PC-9 (cell line): ENCODE data around the gene ACTL8. TPM values are rescaled to one million over a fixed set of nuclear protein-coding genes. Genes with fewer than 3 reads are reported as not detected.

Source experiments
- BruUV-seq: library from RNA; stranded (reverse); fragments of 400-500 nt; replicated peaks from 2 replicates; lab custom pipeline; 2021; lab: Mats Ljungman, UMichigan
- CTCF ChIA-PET: fragments of 300-600 bp; sonication (Branson Sonifier 250); formaldehyde crosslinking; loops from one replicate; lab custom pipeline; 2022; ENCODE audit warnings: antibody characterized with exemption; lab: Charles Lee
- POLR2A ChIA-PET: fragments of 300-600 bp; sonication (Branson Sonifier 250); formaldehyde crosslinking; loops from one replicate; lab custom pipeline; 2022; ENCODE audit warnings: antibody characterized with exemption; ENCODE audit not compliant: unreplicated experiment; lab: Charles Lee
- DNase-seq, 2 experiments: peaks; one replicate each; pipeline versions ENCODE4 v3.0.0 to v3.0.0-alpha.2; 2015 to 2022; ENCODE audit warnings: mixed read lengths in 1 of 2
- H2AFZ ChIP-seq: fragments of 200-600 bp; sonication (generic); 2 replicates; pipeline ENCODE4 v1.8.1; 2017; ENCODE audit warnings: antibody characterized with exemption
- H3F3A ChIP-seq: fragments of 200-600 bp; sonication (generic); 2 replicates; pipeline ENCODE4 v1.8.1; 2017; ENCODE audit warnings: antibody characterized with exemption, mild to moderate bottlenecking, low read depth; ENCODE audit not compliant: insufficient read depth
- H3K27ac ChIP-seq: fragments of 200-600 bp; sonication (generic); 2 replicates; pipeline ENCODE4 v1.6.1; 2016; ENCODE audit warnings: mixed run types
- H3K27me3 ChIP-seq: fragments of 200-600 bp; sonication (generic); 2 replicates; pipeline ENCODE4 v1.6.1; 2016; ENCODE audit warnings: low read depth, mixed run types; ENCODE audit not compliant: insufficient read depth
- H3K36me3 ChIP-seq: fragments of 200-600 bp; sonication (generic); 2 replicates; pipeline ENCODE4 v1.6.1; 2016; ENCODE audit warnings: low read depth, mixed run types
- H3K4me1 ChIP-seq: fragments of 200-600 bp; sonication (generic); replicated peaks from 2 replicates; pipeline ENCODE4 v1.6.1; 2016; ENCODE audit warnings: mixed run types; ENCODE audit not compliant: insufficient read depth
- H3K4me2 ChIP-seq: fragments of 200-600 bp; sonication (generic); 2 replicates; pipeline ENCODE4 v1.6.1; 2017; ENCODE audit warnings: mixed run types
- H3K4me3 ChIP-seq: fragments of 200-600 bp; sonication (generic); 2 replicates; pipeline ENCODE4 v1.6.1; 2016; ENCODE audit warnings: mixed run types
- H3K79me2 ChIP-seq: fragments of 200-600 bp; sonication (generic); 2 replicates; pipeline ENCODE4 v1.6.1; 2017; ENCODE audit warnings: low read depth, mixed run types
- H3K9me2 ChIP-seq: fragments of 200-600 bp; sonication (generic); 2 replicates; pipeline ENCODE4 v1.8.1; 2017; ENCODE audit warnings: mild to moderate bottlenecking; ENCODE audit not compliant: insufficient read depth
- H3K9me3 ChIP-seq: fragments of 200-600 bp; sonication (generic); 2 replicates; pipeline ENCODE4 v1.8.1; 2016; ENCODE audit warnings: low read depth; ENCODE audit not compliant: insufficient read depth
- H4K20me1 ChIP-seq: fragments of 200-600 bp; sonication (generic); 2 replicates; pipeline ENCODE4 v1.8.1; 2017; ENCODE audit not compliant: insufficient read depth
- EZH2 ChIP-seq: fragments of 200-600 bp; sonication (generic); IDR thresholded peaks from 2 replicates; pipeline ENCODE4 v1.8.0; 2017; ENCODE audit warnings: antibody characterized with exemption, low read depth
- intact Hi-C: fragments of 100-400 bp; cut with micrococcal nuclease; formaldehyde crosslinking; loops from one replicate; pipeline ENCODE4 v1.10.0; 2022; ENCODE audit not compliant: unreplicated experiment
- total RNA-seq: library from RNA; stranded (reverse); gene quantifications from 2 replicates; pipeline ENCODE4 v1.2.3, GENCODE V29; 2021
- TF ChIP-seq, protein P1 (sequence below): fragments of 200-600 bp; sonication (generic); conservative IDR thresholded peaks from 2 replicates; pipeline ENCODE4 v1.6.1; 2017; ENCODE audit warnings: mixed run types, antibody characterized with exemption, mild to moderate bottlenecking, moderate library complexity

ACTL8 gene
- total RNA-seq, 1 experiment from 2014 or later, result 0.68 TPM

- DNase-seq, result no peak
- H3K4me3 ChIP-seq, result no peak overlapping the region
- ChIA-PET POLR2A (no interaction called here), CTCF (no interaction called here)
- peaks cover 5% of the 10 kb centered on the region; the same call in 1 of the 2 replicates for H3K27me3 ChIP-seq
- TF ChIP-seq, protein P1, sequence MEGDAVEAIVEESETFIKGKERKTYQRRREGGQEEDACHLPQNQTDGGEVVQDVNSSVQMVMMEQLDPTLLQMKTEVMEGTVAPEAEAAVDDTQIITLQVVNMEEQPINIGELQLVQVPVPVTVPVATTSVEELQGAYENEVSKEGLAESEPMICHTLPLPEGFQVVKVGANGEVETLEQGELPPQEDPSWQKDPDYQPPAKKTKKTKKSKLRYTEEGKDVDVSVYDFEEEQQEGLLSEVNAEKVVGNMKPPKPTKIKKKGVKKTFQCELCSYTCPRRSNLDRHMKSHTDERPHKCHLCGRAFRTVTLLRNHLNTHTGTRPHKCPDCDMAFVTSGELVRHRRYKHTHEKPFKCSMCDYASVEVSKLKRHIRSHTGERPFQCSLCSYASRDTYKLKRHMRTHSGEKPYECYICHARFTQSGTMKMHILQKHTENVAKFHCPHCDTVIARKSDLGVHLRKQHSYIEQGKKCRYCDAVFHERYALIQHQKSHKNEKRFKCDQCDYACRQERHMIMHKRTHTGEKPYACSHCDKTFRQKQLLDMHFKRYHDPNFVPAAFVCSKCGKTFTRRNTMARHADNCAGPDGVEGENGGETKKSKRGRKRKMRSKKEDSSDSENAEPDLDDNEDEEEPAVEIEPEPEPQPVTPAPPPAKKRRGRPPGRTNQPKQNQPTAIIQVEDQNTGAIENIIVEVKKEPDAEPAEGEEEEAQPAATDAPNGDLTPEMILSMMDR, result no peak
- no peak for TF ChIP-seq EZH2
- H2AFZ ChIP-seq, result no peak overlapping the region
- H3F3A ChIP-seq, result no peaks in the 10 kb centered on the region
- no peaks in the 10 kb centered on the region for H3K9me2 ChIP-seq
- H3K27ac ChIP-seq, result no peak overlapping the region
- H4K20me1 ChIP-seq, result no peaks in the 10 kb centered on the region
- no peaks in the 10 kb centered on the region for H3K9me3 ChIP-seq
- intact Hi-C loops, result no loop called here
- no peaks in the 10 kb centered on the region for H3K36me3 ChIP-seq
- H3K4me1 ChIP-seq, result no peaks in the 10 kb centered on the region
- H3K4me2 ChIP-seq, result no peak overlapping the region
- no peaks in the 10 kb centered on the region for H3K79me2 ChIP-seq
- no TSS peak for BruUV-seq
These were observed 95.9 kb downstream of the ACTL8 start for GRCh38 chr1:17851056-17851455.

DNA sequence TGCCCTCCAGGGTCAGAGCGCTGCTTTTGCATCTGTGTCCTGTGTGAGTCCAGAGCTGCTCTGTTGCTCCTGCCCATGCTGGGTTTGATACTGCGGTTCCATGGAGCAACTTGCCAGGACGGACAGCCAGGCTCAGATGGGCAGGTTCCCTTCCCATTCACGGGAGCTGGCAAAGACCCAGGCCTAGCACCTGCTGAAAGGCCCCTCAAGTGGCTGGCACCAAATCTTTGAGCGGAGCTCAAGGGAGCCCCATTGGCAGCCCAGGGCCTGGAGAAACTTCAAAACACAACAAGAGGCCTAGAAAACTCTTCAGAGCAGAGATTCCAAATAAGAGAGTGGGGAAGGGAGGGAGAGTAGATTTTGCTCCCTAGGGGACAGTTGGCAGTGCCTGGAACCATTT is 97.2 kb downstream of the ACTL8 start:
- Histone ChIP-seq H3K36me3 (no peaks in the 10 kb centered on the region), H2AFZ (no peak overlapping the region), H3K9me2 (no peaks in the 10 kb centered on the region), H3K27ac (no peak overlapping the region), H3K4me1 (no peaks in the 10 kb centered on the region), H3K27me3 (0 out of 2 replicates have a peak, but pooled peaks cover 5% of the 10 kb centered on the region), H4K20me1 (no peaks in the 10 kb centered on the region), H3K4me2 (no peak overlapping the region), H3K9me3 (no peaks in the 10 kb centered on the region), H3K4me3 (no peak overlapping the region), H3F3A (no peaks in the 10 kb centered on the region), H3K79me2 (no peaks in the 10 kb centered on the region)
- DNase-seq, result no peak
- ChIA-PET CTCF (no interaction called here), POLR2A (no interaction called here)
- BruUV-seq, result no TSS peak
- intact Hi-C loops, result no loop called here
- TF ChIP-seq, protein P1, result no peak
- no peak for TF ChIP-seq EZH2

GRCh38 chr1:17853241-17853935 is 98.3 kb downstream of the ACTL8 start:
- Histone ChIP-seq H3F3A (no peaks in the 10 kb centered on the region), H3K9me3 (no peaks in the 10 kb centered on the region), H4K20me1 (no peaks in the 10 kb centered on the region), H3K27ac (no peak overlapping the region), H3K4me1 (no peaks in the 10 kb centered on the region), H3K4me3 (no peak overlapping the region), H2AFZ (no peak overlapping the region), H3K36me3 (no peaks in the 10 kb centered on the region), H3K4me2 (no peak overlapping the region), H3K27me3 (no peaks in the 10 kb centered on the region), H3K9me2 (no peaks in the 10 kb centered on the region), H3K79me2 (no peaks in the 10 kb centered on the region)
- POLR2A ChIA-PET, result no interaction called here
- no peak for DNase-seq
- CTCF ChIA-PET, result interaction anchor here (0.5 kb wide), 1 partner anchor 113 kb away, joined by 5 read pairs; no protein-coding TSS in a partner anchor
- BruUV-seq, result no TSS peak
- intact Hi-C loops, result no loop called here
- no peak for TF ChIP-seq EZH2
- TF ChIP-seq, protein P1, result no peak
